GM06990 (cell line): ENCODE measurements around the gene ATP6V1C2.
"Not testable (repeated sequence)": the region's sequence is repeated elsewhere in the genome, so short reads cannot be mapped to it uniquely, and the experiment has no call there.

Experiments used
- DNase-seq: peaks from one replicate; pipeline ENCODE4 v3.0.0-alpha.2; 2011; ENCODE audit not compliant: insufficient read length; ENCODE audit errors: extremely low read depth
- H3K27me3 ChIP-seq: replicated peaks from 2 replicates; pipeline ENCODE4 v1.6.0; 2011; ENCODE audit warnings: low read length; ENCODE audit not compliant: control insufficient read depth, insufficient read depth
- H3K36me3 ChIP-seq: 2 replicates; pipeline ENCODE4 v1.5.1; 2011; ENCODE audit warnings: low read length; ENCODE audit not compliant: control insufficient read depth, insufficient read depth
- H3K4me3 ChIP-seq: replicated peaks from 2 replicates; pipeline ENCODE4 v1.5.1; 2011; ENCODE audit warnings: low read depth, mild to moderate bottlenecking, control low read depth, low read length
- TF ChIP-seq, protein P1 (sequence below): IDR thresholded peaks from 2 replicates; pipeline ENCODE4 v1.5.1; 2011; ENCODE audit warnings: low read length, control low read depth, mild to moderate bottlenecking, inconsistent platforms; ENCODE audit not compliant: insufficient read depth, poor library complexity, severe bottlenecking

The ATP6V1C2 gene

DNA sequence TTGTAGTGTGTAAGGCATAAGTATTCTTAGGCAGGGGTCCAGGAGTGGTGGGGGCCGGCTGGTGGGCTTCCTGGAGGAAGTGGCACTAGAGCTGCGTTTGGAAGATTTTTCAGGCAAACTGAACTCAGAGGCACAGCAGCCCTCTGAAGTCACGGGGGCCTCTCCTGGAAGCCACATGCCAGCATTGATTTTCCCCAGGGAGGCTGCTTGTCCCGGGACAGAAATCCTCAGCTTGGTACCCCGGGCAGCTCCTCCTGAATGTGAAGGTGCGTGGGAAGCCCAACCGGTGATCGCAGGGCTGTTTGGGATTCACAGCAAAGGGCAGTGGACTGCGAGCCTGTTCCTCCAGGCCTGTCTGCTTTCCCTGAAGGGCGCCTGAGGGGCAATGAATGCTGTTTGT is 92.7 kb downstream of the ATP6V1C2 start:
- Histone ChIP-seq H3K4me3 (no peak overlapping the region), H3K27me3 (no peaks in the 10 kb centered on the region; the same call in none of the 2 replicates), H3K36me3 (no peaks in the 10 kb centered on the region; the same call in none of the 2 replicates)
- no peak for DNase-seq
- TF ChIP-seq, protein P1, sequence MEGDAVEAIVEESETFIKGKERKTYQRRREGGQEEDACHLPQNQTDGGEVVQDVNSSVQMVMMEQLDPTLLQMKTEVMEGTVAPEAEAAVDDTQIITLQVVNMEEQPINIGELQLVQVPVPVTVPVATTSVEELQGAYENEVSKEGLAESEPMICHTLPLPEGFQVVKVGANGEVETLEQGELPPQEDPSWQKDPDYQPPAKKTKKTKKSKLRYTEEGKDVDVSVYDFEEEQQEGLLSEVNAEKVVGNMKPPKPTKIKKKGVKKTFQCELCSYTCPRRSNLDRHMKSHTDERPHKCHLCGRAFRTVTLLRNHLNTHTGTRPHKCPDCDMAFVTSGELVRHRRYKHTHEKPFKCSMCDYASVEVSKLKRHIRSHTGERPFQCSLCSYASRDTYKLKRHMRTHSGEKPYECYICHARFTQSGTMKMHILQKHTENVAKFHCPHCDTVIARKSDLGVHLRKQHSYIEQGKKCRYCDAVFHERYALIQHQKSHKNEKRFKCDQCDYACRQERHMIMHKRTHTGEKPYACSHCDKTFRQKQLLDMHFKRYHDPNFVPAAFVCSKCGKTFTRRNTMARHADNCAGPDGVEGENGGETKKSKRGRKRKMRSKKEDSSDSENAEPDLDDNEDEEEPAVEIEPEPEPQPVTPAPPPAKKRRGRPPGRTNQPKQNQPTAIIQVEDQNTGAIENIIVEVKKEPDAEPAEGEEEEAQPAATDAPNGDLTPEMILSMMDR: no peak

DNA sequence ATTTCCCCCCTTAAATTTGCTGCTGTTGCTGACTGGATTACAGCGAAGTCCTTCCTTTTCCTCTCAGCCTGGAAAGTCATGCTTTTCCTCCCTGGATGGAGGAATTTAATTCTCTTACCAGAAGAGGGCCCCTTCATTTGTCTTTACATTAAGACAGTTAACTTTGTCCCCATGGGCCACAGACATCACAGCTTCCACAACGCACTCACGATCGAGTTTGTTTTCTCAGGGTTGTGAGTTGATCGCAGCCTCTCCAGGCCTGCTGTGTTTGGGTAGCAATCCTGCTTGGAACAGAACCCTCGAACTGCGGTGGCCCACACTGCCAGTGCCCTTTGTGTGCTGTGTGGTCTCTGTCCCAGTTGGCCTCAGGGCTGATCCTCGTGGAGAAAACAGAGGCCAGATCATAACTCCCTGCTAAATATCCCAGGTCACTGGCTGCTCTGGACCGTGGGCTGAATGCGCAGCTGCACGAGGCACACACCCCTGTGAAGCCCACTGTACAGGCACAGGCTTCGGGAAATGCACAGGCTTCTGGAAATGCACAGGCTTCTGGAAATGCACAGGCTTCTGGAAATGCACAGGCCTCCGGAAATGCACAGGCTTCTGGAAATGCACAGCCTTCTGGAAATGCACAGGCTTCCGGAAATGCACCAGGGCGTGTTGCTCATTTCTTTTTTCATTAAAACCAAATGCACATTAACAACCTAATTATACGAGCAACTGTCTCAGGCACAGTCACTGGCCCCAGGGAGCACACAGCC is 93.3 kb downstream of the ATP6V1C2 start:
- no peak for DNase-seq
- H3K27me3 ChIP-seq: no peaks in the 10 kb centered on the region; the same call in none of the 2 replicates
- TF ChIP-seq, protein P1: no peak
- no peaks in the 10 kb centered on the region; the same call in 1 of the 2 replicates for H3K36me3 ChIP-seq
- no peak overlapping the region for H3K4me3 ChIP-seq

DNA sequence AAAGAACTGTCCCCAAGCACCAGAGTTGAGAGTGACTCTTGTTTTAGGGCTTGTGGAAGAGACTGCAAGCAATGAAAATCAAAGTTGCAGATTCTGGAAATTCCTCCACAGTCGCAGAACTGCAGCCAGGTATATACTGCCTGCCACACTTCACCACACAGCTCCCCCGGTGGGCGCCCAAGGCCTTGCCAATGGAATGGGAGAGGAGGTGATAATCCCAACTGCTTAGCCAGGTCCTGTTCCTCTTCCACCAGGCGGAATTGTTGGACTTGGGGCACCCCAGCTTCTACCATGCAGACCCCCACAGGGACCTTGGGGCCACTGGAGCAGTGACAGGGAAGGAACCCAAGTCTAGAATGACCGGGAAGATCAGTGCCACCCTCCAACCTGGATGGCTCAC is 96.0 kb downstream of the ATP6V1C2 start:
- TF ChIP-seq, protein P1: no peak
- Histone ChIP-seq H3K4me3 (no peak overlapping the region), H3K27me3 (no peaks in the 10 kb centered on the region; the same call in none of the 2 replicates), H3K36me3 (no peaks in the 10 kb centered on the region)
- DNase-seq: no peak

DNA sequence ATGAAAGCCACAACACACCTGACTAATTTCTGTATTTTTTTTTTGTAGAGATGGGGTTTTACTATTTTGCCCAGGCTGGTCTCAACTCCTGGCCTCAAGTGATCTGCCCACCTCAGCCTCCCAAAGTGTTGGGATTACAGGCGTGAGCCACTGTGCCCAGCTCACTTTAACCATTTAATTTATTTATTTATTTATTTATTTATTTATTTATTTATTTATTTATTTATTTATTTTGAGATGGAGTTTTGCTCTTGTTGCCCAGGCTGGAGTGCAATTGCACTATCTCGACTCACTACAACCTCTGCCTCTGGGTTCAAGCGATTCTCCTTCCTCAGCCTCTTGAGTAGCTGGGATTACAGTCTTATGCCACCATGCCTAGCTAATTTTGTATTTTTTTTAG is 96.9 kb downstream of the ATP6V1C2 start:
- H3K27me3 ChIP-seq, H3K4me3 ChIP-seq, H3K36me3 ChIP-seq, DNase-seq: not testable (repeated sequence)

DNA sequence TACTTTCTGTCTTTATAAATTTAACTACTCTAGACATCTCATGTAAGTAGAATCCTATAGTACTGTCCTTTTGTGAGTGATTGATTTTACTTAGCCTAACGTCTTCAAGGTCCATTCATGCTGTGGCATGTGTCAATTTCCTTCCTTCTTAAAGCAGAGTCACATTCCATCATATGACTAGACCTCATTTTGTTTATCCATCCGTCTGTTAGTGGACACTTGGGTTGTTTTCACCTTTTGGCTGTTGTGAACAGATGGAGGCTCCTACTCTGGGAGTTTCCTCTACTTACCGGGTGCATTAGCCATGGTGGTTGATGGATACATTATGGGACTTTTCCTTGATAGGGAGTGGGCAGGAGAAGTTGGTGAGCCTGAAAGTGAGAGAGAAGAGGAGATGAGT is 97.6 kb downstream of the ATP6V1C2 start:
- H3K4me3 ChIP-seq: no peak overlapping the region
- no peaks in the 10 kb centered on the region for H3K36me3 ChIP-seq
- H3K27me3 ChIP-seq: no peaks in the 10 kb centered on the region; the same call in none of the 2 replicates
- TF ChIP-seq, protein P1: no peak
- no peak for DNase-seq

DNA sequence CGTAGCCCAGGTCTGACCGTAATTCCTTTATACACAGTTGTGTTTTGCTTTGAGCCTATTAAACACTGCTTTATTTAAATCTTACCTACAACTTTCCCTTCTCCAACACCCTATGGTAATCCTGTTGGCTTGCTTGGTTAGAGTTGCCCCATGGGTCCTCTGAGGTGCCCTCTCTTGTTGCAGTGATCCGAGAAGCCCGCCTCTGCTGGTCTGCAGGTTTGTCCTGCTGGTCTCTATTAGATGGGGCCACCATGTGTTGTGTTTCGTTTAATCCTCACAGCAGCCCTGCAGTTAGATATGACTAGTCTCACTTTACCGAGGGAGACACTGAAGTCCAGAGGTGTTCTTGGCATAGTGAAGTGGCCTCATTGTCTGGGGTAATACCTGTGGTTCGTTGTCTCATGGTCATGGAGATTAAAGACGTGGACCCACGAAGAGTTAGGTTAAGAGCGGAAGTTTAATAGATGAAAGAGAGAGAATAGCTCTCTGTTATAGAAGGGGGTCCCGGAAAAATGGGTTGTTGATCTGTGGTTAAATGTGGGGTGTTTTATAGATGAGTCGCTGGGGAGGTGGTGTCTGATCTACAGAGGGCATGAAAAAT is 98.4 kb downstream of the ATP6V1C2 start:
- Histone ChIP-seq H3K36me3 (no peaks in the 10 kb centered on the region), H3K4me3 (no peak overlapping the region), H3K27me3 (no peaks in the 10 kb centered on the region; the same call in 1 of the 2 replicates)
- DNase-seq: no peak
- TF ChIP-seq, protein P1: no peak
